Esophagus mucosa (tissue), 1 donor: Measurements from ENCODE around the gene CPLANE1. TPM values are rescaled to one million over a fixed set of nuclear protein-coding genes. Genes with fewer than 3 reads are reported as not detected.
"Not testable (repeated sequence)": the region's sequence is repeated elsewhere in the genome, so short reads cannot be mapped to it uniquely, and the experiment has no call there.

Source experiments
- ATAC-seq: fragments of 200-7000 bp; cut with Tn5 transposase; one replicate; pipeline ENCODE4 v1.9.1; 2020
- total RNA-seq: library from RNA; stranded (reverse); gene quantifications from one replicate; pipeline ENCODE4 v1.2.4, GENCODE V29; 2023
- donor health status: DM: yes; HTN: yes; CAD: no.

CPLANE1 gene
- total RNA-seq, 1 donor from 2014 or later, result 5.7 TPM

DNA sequence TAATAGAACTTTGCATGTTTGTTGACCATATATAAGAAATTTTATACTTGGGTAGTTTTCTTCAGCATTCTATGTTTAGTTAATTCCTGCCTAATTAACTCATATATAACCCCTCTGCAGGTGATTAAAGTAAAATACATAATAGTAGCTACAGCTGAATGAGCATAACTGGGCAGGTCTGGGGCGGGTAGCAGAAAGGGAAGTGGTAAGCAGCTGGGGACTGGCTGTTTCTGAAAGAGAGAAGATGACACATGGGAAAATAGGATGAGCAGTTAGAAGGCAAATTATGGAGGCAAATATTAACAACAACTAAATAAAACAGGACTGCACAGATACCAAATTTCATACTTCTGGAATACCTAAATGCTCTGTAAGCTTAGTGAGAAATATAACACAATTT is 128.1 kb downstream of the CPLANE1 start:
- no peak for ATAC-seq

DNA sequence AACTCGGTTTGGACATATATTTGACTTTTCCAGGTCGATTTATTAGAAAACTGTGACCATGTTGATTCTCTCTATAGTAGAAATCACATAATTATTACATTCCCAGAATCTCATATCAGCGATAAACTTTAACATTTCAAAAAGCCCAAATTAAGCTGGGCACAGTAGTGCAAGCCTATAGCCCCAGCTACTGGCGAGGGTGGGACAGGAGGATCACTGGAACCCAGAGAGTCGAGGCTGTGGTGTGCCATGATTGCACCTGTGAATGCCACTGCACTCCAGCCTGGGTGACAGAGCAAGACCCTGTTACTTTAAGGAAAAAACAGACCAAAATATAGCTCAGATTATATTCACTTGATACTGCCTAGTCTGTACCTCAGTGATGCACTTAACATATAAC is 128.9 kb downstream of the CPLANE1 start:
- ATAC-seq, result no peak

DNA sequence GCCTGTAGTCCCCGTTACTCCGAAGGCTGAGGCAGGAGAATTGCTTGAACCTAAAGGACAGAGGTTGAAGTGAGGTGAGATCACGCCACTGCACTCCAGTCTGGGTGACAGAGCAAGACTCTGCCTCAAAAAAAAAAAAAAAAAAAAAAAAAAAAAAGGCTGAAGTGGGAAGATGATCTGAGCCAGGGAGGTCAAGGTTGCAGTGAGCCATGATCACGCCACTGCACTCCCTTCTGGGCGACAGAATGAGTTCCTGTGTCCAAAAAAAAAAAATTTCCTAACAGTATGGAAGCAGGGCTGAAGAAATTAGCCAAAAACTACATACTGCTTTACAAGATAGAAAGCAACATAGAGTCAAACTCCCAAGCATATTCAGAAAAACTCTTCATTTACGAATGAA is 132.8 kb downstream of the CPLANE1 start:
- no peak for ATAC-seq

DNA sequence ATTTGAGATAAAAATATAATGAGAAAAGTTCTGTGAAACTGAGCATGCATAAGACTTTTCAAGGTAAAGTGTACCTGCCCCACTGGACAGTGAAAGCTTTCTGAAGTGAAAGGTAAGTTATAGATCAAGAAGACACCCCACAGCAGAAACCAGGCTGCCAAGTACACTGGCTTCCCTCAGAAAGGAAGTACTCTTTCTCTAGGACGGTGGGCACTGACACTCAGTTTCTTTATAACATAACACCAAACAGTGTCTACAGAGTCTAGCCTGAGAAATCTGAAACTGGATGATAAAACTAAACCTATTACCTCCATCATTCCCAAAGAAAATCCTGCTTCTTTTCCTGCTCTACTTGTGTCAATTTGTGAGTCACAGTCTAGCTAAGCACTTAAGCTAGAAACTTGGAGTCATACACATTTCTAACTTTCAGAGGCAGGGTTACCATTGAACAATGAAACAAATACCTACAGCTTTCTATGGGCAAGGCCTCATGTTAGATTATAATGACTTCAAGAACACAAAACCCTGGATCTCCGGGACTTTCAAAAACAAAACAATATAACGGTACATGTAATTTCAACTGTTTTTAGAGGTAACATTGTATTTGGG is 136.7 kb downstream of the CPLANE1 start:
- peak; percentile 63 for ATAC-seq

DNA sequence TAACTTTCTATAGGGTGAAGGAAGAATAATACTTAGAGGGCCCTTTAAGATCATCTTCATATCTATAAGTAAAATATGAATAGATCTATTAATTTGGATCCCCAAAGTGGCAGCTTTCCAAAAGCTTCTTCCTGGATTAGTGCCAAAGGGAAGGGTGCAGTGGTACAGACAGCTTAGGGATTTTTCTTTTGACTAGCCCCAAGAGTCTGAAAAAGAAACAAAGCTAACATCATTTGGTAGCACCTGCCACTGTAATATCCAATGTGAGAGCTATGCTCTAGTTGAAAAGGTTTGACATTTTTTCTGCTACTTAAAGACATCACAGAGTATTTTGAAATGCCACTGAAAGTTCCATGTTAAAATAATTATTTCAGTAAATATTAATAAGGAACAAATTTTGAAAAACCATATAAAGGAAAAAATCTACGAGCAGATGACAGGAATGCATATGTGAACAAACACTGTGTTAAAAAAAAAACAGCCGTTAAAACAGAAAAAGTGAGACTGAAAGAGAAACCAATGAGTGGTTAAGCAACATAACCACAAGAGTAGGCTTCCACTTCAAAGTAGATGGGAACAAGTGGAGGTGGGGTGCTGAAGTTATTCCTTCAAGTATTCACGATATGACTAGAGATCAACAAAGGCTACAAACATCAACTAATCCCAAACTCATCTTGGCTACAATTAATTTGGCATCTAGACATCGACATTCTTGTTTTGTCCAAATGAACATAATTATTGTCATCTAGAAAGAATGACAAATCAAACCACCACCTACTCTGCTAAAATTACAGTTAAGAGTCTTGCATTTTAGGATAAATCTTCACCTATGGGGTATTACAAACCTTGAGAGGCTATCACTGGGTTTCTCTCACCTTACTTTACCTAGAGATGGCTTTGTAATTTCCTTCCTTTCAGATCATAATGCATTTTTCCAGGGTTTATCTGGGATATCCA is 137.5 kb downstream of the CPLANE1 start:
- ATAC-seq, result no peak

DNA sequence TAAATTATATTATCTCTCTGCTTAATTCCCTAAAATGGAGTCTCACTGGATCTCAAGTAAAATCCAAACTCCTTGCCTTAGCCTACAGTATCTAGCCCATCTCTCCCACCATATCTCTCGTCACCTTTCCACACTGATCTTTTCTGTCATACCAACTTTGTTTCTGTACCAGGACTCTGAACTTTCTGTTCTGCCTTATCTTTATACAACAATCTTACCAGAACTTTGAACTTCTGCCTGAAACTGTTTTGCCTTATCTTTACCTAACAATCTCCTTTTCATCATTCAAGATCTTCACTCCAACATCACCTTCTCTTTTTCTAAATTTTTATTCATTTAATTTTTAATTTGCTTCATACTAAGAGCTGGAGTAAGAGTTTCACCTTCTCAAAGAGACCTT is 139.0 kb downstream of the CPLANE1 start:
- ATAC-seq, result no peak

DNA sequence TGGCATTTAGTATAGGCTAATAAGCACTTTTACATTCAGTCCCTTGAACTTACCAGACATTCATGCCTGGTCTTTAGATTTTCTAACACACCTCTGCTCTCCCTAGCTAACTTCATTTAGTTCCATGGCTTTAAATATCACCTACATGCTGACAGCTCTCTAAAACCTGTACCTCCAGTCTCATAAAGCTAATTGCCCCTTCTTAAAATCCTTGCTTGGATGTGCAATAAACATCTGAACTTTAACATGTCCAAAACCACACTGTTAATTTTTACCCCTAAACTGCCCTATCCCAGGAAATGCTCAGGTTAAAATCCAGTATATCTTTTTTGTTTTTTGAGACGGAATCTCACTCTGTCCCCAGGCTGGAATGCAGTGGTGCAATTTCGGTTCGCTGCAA is 139.8 kb downstream of the CPLANE1 start:
- no peak for ATAC-seq

DNA sequence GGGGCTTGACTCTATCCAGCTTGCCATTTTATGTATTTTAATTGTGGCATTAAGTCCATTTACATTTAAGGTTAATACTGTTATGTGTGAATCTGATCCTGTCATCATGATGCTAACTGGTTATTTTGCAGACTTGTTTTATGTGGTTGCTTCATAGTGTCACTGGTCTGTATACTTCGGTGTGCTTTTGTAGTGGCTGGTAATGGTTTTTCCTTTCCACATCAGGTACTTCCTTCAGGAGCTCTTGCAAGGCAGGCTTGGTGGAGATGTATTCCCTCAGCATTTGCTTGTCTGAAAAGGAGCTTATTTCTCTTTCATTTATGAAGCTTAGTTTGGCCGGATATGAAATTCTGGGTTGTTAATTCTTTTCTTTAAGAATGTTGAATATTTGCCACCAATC is 145.9 kb downstream of the CPLANE1 start:
- no peak for ATAC-seq

DNA sequence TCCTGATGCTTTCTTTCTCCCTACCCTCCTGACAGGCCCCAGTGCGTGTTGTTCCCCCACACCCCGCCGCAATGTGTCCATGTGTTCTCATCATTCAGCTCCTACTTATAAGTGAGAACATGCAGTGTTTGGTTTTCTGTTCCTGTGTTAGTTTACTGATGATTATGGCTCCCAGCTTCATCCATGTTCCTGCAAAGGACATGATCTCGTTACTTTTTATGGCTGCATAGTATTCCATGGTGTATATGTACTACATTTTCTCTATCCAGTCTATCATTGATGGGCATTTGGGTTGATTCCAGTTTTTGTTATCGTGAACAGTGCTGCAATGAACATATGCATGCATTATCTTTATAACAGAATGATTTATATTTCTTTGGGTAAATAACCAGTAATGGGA is 149.9 kb downstream of the CPLANE1 start:
- ATAC-seq, result not testable (repeated sequence)

DNA sequence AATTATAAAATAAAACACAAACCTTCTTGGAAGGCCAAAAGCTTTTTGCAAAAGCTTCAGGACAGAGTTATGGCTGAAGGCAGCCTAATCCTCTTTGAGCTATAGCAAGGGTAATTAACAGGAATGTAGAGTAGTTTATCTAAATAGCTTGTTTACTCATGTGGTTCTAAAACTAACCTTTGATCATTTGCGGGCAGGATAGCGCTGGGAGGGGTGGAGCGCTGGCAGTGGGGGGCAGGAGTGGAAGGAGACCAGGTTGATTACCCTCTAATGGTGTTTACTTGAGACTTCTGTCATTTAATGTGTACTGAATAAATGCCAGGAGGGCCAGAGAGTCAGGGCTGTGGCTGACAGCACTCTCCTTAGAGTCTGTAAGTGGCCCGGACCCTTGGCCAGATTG is 155.4 kb downstream of the CPLANE1 start:
- not testable (repeated sequence) for ATAC-seq

DNA sequence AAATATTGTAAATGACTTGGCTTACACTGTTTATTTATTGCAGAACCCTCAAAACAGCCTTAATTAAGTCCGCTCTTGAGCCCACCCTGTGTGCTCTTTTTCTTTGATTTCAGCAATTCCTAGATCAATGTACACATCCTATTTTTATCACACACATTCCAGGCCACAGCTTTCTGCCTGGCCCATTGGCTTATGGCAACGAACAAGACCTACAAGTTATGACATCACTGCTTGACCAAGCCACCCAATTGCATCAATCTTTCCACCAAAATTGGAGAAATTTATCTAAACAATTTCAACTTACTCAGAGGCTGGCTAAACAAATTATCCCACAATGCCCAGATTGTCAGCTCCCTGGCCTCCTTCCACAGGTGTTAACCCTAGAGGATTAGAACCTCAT is 158.4 kb downstream of the CPLANE1 start:
- no peak for ATAC-seq

DNA sequence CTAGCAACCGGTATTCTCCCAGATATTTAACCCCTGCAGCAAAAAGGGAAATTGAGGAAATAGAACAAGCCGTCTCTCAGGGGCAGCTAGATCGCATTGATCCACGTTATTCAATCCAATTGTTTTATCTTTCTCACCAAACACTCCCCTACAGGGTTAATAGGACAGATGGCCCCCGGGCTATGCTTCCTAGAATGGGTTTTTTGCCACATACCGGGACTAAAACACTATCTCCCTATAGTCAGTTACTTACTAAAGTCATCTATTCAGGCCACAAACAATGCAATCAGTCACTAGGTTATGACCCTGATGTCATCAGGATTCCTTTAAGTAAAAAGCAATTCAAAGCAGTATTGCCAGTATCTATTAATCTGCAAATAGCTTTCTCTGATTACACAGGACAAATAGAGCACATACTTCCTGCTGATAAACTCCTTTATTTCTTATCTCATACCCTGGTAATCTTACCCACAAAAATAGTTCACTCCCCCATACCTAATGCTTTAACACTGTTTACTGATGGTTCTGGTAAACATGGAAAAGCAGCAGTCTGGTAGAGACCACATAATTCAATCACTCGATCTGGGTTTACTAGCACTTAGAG is 159.0 kb downstream of the CPLANE1 start:
- no peak for ATAC-seq

DNA sequence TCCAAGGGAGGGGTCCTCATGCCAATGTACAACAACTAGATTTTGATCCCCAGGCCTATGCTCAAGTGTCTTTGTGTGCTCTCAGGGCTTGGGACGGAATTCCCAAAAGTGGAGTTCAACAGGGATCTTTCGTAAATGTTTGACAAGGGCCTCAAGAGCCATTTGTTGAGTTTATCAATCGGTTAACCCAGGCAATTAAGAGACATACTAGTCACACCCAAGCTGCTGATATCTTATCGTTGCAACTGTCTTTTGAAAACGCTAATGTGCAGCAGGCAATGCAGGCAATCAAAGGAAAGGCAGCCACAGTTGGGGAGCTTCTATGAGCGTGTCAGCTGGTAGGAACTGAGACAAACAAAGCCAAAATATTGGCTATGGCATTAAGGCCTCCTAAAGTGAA is 161.2 kb downstream of the CPLANE1 start:
- no peak for ATAC-seq

DNA sequence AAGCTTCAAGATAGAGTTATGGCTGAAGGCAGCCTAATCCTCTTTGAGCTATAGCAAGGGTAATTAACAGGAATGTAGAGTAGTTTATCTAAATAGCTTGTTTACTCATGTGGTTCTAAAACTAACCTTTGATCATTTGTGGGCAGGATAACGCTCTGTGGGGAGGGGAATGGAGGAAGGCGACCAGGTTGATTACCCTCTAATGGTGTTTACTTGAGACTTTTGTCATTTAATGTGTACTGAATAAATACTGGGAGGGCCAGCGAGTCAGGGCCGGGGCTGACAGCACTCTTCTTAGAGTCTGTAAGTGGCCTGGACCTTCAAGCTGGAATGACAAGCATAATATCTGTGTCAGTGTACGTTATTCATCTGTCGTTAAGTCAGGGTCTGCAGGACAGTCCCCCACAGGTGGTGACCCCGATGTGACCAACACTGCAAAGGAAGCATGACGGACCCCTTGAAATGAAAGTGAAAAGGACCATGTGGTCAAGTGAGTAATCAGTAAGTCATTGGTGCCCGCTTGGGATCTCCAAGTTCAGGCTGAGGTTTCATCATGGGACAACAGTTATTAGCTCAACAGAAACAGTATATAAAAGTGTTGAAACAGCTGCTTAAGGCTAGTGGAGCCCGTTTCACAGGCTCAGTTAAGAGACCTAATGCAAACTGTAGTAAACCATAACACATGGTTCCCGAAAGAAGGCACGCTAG is 162.6 kb downstream of the CPLANE1 start:
- ATAC-seq, result no peak

DNA sequence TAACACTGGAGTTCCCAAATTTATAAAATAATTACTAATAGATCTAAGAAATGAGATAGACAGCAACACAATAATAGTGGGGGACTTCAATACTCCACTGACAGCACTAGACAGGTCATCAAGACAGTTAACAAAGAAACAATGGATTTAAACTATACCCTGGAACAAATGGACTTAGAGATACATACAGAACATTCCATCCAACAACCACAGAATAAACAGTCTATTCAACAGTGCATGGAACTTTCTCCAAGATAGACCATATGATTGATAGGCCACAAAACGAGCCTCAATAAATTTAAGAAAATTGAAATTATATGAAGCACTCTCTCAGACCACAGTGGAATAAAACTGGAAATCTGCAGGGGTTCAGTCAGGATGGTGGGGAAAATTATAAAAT is 163.2 kb downstream of the CPLANE1 start:
- not testable (repeated sequence) for ATAC-seq

DNA sequence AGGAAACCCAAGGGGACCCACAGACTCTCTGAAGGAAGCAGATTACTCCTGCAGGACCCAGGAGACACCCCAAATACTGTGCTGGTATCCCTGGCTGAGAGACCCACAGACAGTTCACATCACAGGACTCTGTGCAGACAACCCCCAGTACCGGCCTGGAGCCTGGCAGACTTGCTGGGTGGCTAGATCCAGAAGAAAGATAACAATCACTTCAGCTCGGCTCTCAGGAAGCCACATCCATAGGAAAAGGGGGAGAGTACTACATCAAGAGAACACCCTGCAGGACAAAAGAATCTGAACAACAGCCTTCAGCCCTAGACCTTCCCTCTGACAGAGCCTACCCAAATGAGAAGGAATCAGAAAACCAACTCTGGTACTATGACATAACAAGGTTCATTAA is 166.2 kb downstream of the CPLANE1 start:
- ATAC-seq, result not testable (repeated sequence)

DNA sequence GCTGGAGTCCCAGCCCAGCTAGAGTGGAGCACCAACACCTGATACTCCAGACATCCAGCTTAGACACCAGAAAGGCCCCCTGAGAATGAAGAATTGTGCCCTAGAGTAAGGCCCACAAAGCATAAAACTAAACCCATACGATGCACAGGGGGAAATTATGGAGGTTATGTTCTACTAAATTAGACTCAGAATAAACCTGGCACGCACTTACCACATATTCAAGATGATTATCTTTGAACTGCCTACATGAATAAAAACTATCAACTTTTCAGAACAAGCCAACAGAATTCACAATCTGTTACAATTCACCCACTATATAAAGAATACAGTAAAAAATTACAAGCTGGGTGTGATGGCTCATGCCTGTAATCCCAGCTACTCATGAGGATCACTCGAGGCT is 168.5 kb downstream of the CPLANE1 start:
- no peak for ATAC-seq

DNA sequence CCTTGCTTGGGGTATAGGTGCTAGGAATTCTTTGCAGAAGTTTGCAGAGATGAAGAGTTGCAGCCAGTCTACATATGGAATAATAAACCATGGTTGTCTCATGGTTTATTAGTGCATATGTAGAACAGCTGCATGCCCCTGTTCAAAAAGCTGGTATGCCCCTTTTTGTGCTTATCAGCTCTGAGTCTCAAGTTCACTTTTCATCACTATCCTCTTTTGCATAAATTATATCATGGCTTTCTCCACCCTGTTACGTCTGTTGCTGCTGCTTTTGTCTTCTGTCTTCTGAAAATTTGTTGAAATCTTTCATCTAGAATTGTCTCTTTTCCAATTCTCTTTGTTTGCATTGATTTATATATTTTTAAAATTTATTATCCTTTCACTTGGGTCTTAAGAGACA is 172.0 kb downstream of the CPLANE1 start:
- no peak for ATAC-seq

DNA sequence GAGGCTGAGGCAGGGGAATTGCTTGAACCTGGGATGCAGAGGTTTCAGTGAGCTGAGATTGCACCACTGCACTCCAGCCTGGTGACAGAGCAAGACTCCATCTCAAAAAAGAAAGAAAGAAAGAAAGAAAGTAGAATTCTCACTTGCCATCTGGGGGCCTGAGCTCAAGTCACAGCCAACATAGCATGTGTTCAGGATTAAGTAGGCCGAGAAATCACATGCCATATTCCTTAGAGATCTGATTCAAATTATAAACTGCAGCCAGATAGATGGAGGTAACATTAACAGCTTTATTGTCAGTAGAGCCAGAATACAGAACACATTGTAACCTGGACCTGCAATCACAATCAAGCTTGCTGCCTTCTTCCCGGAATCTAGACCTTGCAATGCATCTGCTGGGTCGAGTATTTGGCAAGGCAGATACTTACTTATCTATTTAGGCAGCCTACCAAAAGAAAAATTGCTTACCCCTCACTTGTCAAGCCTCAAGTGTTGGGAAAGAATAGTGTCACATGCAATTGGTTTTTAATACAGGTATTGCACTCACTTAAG is 173.7 kb downstream of the CPLANE1 start:
- ATAC-seq, result no peak

DNA sequence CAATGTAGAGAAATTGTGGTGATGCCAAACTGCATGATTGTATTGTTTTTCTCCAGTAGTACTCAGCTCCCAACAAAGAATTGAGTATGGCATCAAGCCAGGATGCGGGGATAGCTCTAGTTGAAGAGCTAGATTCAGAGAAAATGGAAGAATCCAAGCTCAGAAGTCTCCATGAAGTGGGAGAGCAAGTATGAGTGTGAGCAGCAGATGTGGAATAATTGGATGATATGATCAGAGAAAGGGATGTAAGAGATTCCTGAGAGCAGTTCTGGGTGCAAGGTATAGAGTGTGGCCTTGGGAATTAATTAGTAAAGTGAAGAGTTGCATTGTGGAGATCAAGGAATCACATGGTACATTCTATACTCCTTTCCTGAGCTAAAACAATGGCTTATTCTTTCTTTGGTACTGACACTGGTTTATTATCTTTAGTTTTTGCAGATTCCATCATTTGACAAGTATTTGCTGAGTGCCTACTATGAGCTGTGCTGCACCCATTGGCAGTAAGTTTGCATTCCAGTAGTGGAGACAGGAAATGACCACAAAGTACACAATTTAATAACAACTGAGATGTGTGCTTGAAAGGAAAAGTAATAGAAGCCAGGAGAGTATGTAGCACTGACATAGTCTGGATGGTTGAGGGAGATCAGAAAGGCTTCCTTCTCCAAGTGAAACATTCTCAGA is 177.1 kb downstream of the CPLANE1 start:
- no peak for ATAC-seq

DNA sequence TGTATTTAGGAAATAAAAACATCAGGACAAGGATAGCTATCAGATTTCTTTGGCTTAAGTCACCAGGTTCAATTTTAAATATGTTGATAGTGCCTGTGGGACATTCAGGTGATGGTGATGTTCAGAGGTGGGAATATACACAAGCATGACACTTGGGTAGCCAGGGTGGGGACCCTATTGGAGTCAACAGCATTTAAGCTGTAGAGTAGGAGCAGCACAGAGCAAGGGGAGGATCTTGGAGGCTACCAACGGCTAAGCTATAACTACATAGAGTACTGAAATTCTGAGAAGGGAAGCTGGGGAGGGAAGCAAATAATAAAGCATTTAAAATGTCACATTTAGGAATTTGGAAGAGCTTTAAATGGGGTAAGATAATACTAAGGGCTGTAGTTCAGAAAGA is 177.7 kb downstream of the CPLANE1 start:
- ATAC-seq, result no peak

DNA sequence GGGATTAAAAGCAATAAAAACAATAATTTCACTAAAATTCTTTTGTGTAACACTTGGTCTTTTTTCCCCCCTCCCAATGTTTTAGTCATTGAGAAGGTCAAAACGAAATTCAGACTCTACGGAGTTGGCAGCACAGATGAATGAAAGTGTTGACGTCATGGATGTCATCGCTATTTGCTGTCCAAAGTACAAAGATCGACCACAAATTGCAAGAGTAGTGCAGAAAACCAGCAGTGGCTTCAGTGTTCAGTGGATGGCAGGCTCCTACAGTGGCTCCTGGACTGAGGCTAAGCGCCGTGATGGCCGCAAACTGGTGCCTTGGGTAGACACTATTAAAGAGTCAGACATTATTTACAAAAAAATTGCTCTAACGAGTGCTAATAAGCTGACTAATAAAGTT is 184.7 kb downstream of the CPLANE1 start:
- ATAC-seq, result no peak
